ENCODE results near the gene ZNF668.

Gene ZNF668

GRCh38 chr16:31073970-31074813 lies at the start of gene ZNF668, which contains the start of gene ZNF646:
Gene ZNF668, minus strand, starts transcription at chr16:31074240. Its CDS starts 9,781 bp downstream, at chr16:31064459.
Gene ZNF646, plus strand, starts transcription at chr16:31074422. Its CDS starts 1,903 bp downstream, at chr16:31076325.
- DNase-seq (ENCODE audit: low read depth) = peak; percentile 99

GRCh38 chr16:31120129-31120528 lies 46.1 kb upstream of the ZNF668 start:
- no peak for DNase-seq (ENCODE audit: low read depth)

- DNase-seq (ENCODE audit: low read depth) = peak; percentile 90
Measured at GRCh38 chr16:31118223-31119155, 44.4 kb upstream of the ZNF668 start.

- peak; percentile 98 for DNase-seq (ENCODE audit: low read depth)
Measured at GRCh38 chr16:31117384-31118222, 43.6 kb upstream of the ZNF668 start, which contains the start of gene KAT8. Gene KAT8, plus strand, starts transcription at chr16:31117664. Its CDS starts 18 bp downstream, at chr16:31117682.

- DNase-seq (ENCODE audit: low read depth) = no peak
Measured at GRCh38 chr16:31114468-31114867, 40.4 kb upstream of the ZNF668 start.

- DNase-seq (ENCODE audit: low read depth) = no peak
Measured at GRCh38 chr16:31113121-31114120, 39.4 kb upstream of the ZNF668 start.

- no peak for DNase-seq (ENCODE audit: low read depth)
Measured at GRCh38 chr16:31112711-31113110, 38.7 kb upstream of the ZNF668 start.

GRCh38 chr16:31111881-31112466 lies 37.9 kb upstream of the ZNF668 start:
- no peak for DNase-seq (ENCODE audit: low read depth)

- no peak for DNase-seq (ENCODE audit: low read depth)
Measured at GRCh38 chr16:31110106-31111034, 36.3 kb upstream of the ZNF668 start.

- no peak for DNase-seq (ENCODE audit: low read depth)
Measured at GRCh38 chr16:31109622-31110021, 35.6 kb upstream of the ZNF668 start.

GRCh38 chr16:31108794-31109558 lies 34.9 kb upstream of the ZNF668 start:
- no peak for DNase-seq (ENCODE audit: low read depth)

- DNase-seq (ENCODE audit: low read depth) = peak; percentile 79
Measured at GRCh38 chr16:31108035-31108793, 34.2 kb upstream of the ZNF668 start, which contains the start of gene BCKDK. Gene BCKDK, plus strand, starts transcription at chr16:31108386. Its CDS starts 838 bp downstream, at chr16:31109224.

- DNase-seq (ENCODE audit: low read depth) = no peak
Measured at GRCh38 chr16:31107465-31107867, 33.4 kb upstream of the ZNF668 start.

- no peak for DNase-seq (ENCODE audit: low read depth)
Measured at GRCh38 chr16:31106509-31107464, 32.7 kb upstream of the ZNF668 start.

- DNase-seq (ENCODE audit: low read depth) = peak; percentile 73
Measured at GRCh38 chr16:31105677-31106213, 31.7 kb upstream of the ZNF668 start.
